GM23338 (cell line): ENCODE measurements around the gene CCDC152. TPM values are rescaled to one million over a fixed set of nuclear protein-coding genes. Genes with fewer than 3 reads are reported as not detected.

Source experiments
- ATAC-seq: fragments of 200-7000 bp; cut with Tn5 transposase; 3 replicates; pipeline ENCODE4 v1.9.1; 2020
- DNase-seq: peaks from one replicate; pipeline ENCODE4 v3.0.0-alpha.2; 2015; ENCODE audit warnings: low spot score
- H2AFZ ChIP-seq: fragments of 200-600 bp; sonication (generic); 2 replicates; pipeline ENCODE4 v1.8.0; 2016; ENCODE audit warnings: antibody characterized with exemption, mild to moderate bottlenecking, moderate library complexity
- H3F3A ChIP-seq: fragments of 200-600 bp; sonication (generic); replicated peaks from 2 replicates; pipeline ENCODE4 v1.8.0; 2017; ENCODE audit warnings: antibody characterized with exemption, mixed run types, low read depth
- H3K27ac ChIP-seq: fragments of 200-600 bp; sonication (generic); 2 replicates; pipeline ENCODE4 v1.6.1; 2016; ENCODE audit warnings: low read depth
- H3K27me3 ChIP-seq: fragments of 200-600 bp; sonication (generic); 2 replicates; pipeline ENCODE4 v1.8.0; 2016; ENCODE audit warnings: mild to moderate bottlenecking, mixed run types, moderate library complexity; ENCODE audit not compliant: insufficient read depth
- H3K36me3 ChIP-seq: fragments of 200-600 bp; sonication (generic); 2 replicates; pipeline ENCODE4 v1.8.0; 2016; ENCODE audit warnings: mild to moderate bottlenecking; ENCODE audit not compliant: insufficient read depth
- H3K4me1 ChIP-seq: fragments of 200-600 bp; sonication (generic); 2 replicates; pipeline ENCODE4 v1.8.0; 2016; ENCODE audit warnings: mild to moderate bottlenecking, moderate library complexity; ENCODE audit not compliant: insufficient read depth
- H3K4me2 ChIP-seq: fragments of 200-600 bp; sonication (generic); 2 replicates; pipeline ENCODE4 v1.7.1; 2017; ENCODE audit warnings: mixed run types
- H3K4me3 ChIP-seq: fragments of 200-600 bp; sonication (generic); 2 replicates; pipeline ENCODE4 v1.6.1; 2016; ENCODE audit warnings: mixed run types
- H3K79me2 ChIP-seq: fragments of 200-600 bp; sonication (generic); replicated peaks from 2 replicates; pipeline ENCODE4 v1.8.0; 2017; ENCODE audit warnings: mild to moderate bottlenecking; ENCODE audit not compliant: insufficient read depth
- H3K9me2 ChIP-seq: fragments of 200-600 bp; sonication (generic); 2 replicates; pipeline ENCODE4 v1.8.0; 2017; ENCODE audit not compliant: insufficient read depth
- H4K20me1 ChIP-seq: fragments of 200-600 bp; sonication (generic); replicated peaks from 2 replicates; pipeline ENCODE4 v1.8.0; 2017; ENCODE audit warnings: mild to moderate bottlenecking; ENCODE audit not compliant: insufficient read depth
- H3K27ac Mint-ChIP-seq: 2 replicates; pipeline ENCODE4 v1.8.0; 2020; ENCODE audit warnings: inconsistent platforms, mild to moderate bottlenecking, moderate library complexity, mixed read lengths
- H3K27me3 Mint-ChIP-seq: 3 replicates; pipeline ENCODE4 v1.8.0; 2022; ENCODE audit warnings: low read depth, mild to moderate bottlenecking, moderate library complexity, mixed read lengths, inconsistent platforms; ENCODE audit not compliant: insufficient read depth, poor library complexity
- H3K36me3 Mint-ChIP-seq: 3 replicates; pipeline ENCODE4 v1.8.0; 2021; ENCODE audit warnings: low read depth, mild to moderate bottlenecking, inconsistent platforms, moderate library complexity, mixed read lengths
- H3K4me1 Mint-ChIP-seq: 3 replicates; pipeline ENCODE4 v1.8.0; 2020; ENCODE audit warnings: mild to moderate bottlenecking, inconsistent platforms, mixed read lengths
- H3K4me3 Mint-ChIP-seq: 3 replicates; pipeline ENCODE4 v1.8.0; 2021; ENCODE audit warnings: moderate library complexity, mild to moderate bottlenecking, inconsistent platforms, mixed read lengths
- H3K9me3 Mint-ChIP-seq: 3 replicates; pipeline ENCODE4 v1.8.0; 2020; ENCODE audit warnings: moderate library complexity, mild to moderate bottlenecking, inconsistent platforms, mixed read lengths
- CREB1 ChIP-seq: fragments of 250-450 bp; sonication (Bioruptor Pico); IDR thresholded peaks from 2 replicates; pipeline ENCODE4 v1.5.0; 2020; ENCODE audit warnings: low read depth, mild to moderate bottlenecking, moderate library complexity
- CTCF ChIP-seq, 2 experiments: fragments of 200-600 bp in 1 of 2; sonication (generic) in 1 of 2; conservative IDR thresholded peaks; 2 replicates each; pipeline versions ENCODE4 v1.5.1 to v1.6.1; 2016 to 2017; ENCODE audit warnings: antibody characterized with exemption in 2 of 2, low read depth in 2 of 2, mild to moderate bottlenecking in 2 of 2, moderate library complexity in 1 of 2
- ETS1 ChIP-seq: IDR thresholded peaks from 2 replicates; pipeline ENCODE4 v1.6.1; 2016; ENCODE audit warnings: antibody characterized with exemption
- EZH2 ChIP-seq: fragments of 200-600 bp; sonication (generic); IDR thresholded peaks from one replicate; pipeline ENCODE4 v1.8.0; 2017; ENCODE audit warnings: antibody characterized with exemption, mild to moderate bottlenecking, low read depth; ENCODE audit not compliant: unreplicated experiment
- EZH2phosphoT487 ChIP-seq: fragments of 200-600 bp; sonication (generic); IDR thresholded peaks from one replicate; pipeline ENCODE4 v1.8.1; 2018; ENCODE audit warnings: antibody characterized with exemption; ENCODE audit not compliant: unreplicated experiment
- JUNB ChIP-seq: IDR thresholded peaks from one replicate; pipeline ENCODE4 v1.6.1; 2016; ENCODE audit warnings: antibody characterized with exemption; ENCODE audit not compliant: unreplicated experiment
- NANOG ChIP-seq: IDR thresholded peaks from 2 replicates; pipeline ENCODE4 v1.6.1; 2016; ENCODE audit warnings: antibody characterized with exemption, borderline replicate concordance
- POLR2AphosphoS5 ChIP-seq: IDR thresholded peaks from 2 replicates; pipeline ENCODE4 v1.6.1; 2016; ENCODE audit warnings: antibody characterized with exemption, low read depth
- REST ChIP-seq: IDR thresholded peaks from one replicate; pipeline ENCODE4 v1.6.1; 2018; ENCODE audit warnings: antibody characterized with exemption; ENCODE audit not compliant: unreplicated experiment
- STAT1 ChIP-seq: IDR thresholded peaks from one replicate; pipeline ENCODE4 v1.6.1; 2016; ENCODE audit warnings: antibody characterized with exemption; ENCODE audit not compliant: unreplicated experiment
- ZNF114 ChIP-seq: fragments of 250-450 bp; sonication (Bioruptor Pico); IDR thresholded peaks from 2 replicates; pipeline ENCODE4 v1.5.0; 2020; ENCODE audit warnings: mild to moderate bottlenecking, moderate library complexity
- ZNF331 ChIP-seq: fragments of 250-450 bp; sonication (Bioruptor Pico); IDR thresholded peaks from 2 replicates; pipeline ENCODE4 v1.5.0; 2020; ENCODE audit warnings: low read depth, mild to moderate bottlenecking, moderate library complexity
- ZNF462 ChIP-seq: fragments of 250-450 bp; sonication (Bioruptor Pico); IDR thresholded peaks from 2 replicates; pipeline ENCODE4 v1.5.0; 2020; ENCODE audit warnings: mild to moderate bottlenecking, moderate library complexity
- polyA plus RNA-seq: library from polyadenylated mRNA; unstranded; fragments of >200 nt; fragmentation: Nextera tagmentation; extraction: Ambion mirVana; gene quantifications from 2 replicates; pipeline ENCODE4 v1.2.1, GENCODE V29; 2016
- total RNA-seq: library from RNA; depleted of rRNA; stranded (reverse); fragments of >200 nt; shearing (Covaris generic); gene quantifications from 2 replicates; pipeline ENCODE4 v1.2.3, GENCODE V29; 2014

The CCDC152 gene
- total and polyA plus RNA-seq, 2 experiments from 2014 or later = 16.2 to 75.9 TPM

GRCh38 chr5:42759456-42759855 lies 2.8 kb downstream of the CCDC152 start:
- DNase-seq (no peak), ATAC-seq (no peak)
- Histone ChIP-seq H3K36me3 (no peaks in the 10 kb centered on the region), H3K9me2 (no peaks in the 10 kb centered on the region), H2AFZ (no peak overlapping the region), H3K4me3 (no peak overlapping the region), H3K4me2 (no peak overlapping the region), H3K4me1 (peaks cover 5% of the 10 kb centered on the region), H3F3A (no peaks in the 10 kb centered on the region), H4K20me1 (no peaks in the 10 kb centered on the region), H3K27me3 (no peaks in the 10 kb centered on the region), H3K27ac (no peak overlapping the region), H3K79me2 (no peaks in the 10 kb centered on the region; the same call in 1 of the 2 replicates)
- Mint-ChIP-seq H3K27ac (no peak overlapping the region), H3K4me3 (no peak overlapping the region), H3K9me3 (no peaks in the 10 kb centered on the region; the same call in 2 of the 3 replicates), H3K4me1 (peaks cover 11% of the 10 kb centered on the region; the same call in 2 of the 3 replicates), H3K36me3 (peaks cover 31% of the 10 kb centered on the region; the same call in 2 of the 3 replicates), H3K27me3 (no peaks in the 10 kb centered on the region)
- TF ChIP-seq ZNF114 (CRISPR knock-in tag) (no peak), STAT1 (no peak), NANOG (no peak), EZH2phosphoT487 (no peak), CREB1 (CRISPR knock-in tag) (no peak), POLR2AphosphoS5 (no peak), JUNB (no peak), ETS1 (no peak), REST (no peak), CTCF (conservative IDR thresholded peaks at IDR 0.05; ENCODE audit: low read depth in 2 of 2) (no peak), ZNF331 (CRISPR knock-in tag) (no peak), EZH2 (no peak), ZNF462 (CRISPR knock-in tag) (no peak)
